ENCODE measurements around the gene SLC38A10. TPM values are rescaled to one million over a fixed set of nuclear protein-coding genes. Genes with fewer than 3 reads are reported as not detected.

SLC38A10 gene
- polyA plus RNA-seq, 2 donors, result 22.9 to 40.5 TPM

- peaks cover 5 to 60% of the 10 kb centered on the region in 2 donors for H3K36me3 ChIP-seq (ENCODE audit: control insufficient read depth in 2 of 2, insufficient read depth in 2 of 2, low read length in 1 of 2)
- no peak overlapping the region for H3K4me3 ChIP-seq (ENCODE audit: low read depth in 1 of 2, low read length in 2 of 2)
- 93 to 94% methylated on average over 23 of the region's 23 CpGs for WGBS, 2 donors
- no peaks in the 10 kb centered on the region for H3K27me3 ChIP-seq (ENCODE audit: control insufficient read depth in 1 of 2, insufficient read depth in 2 of 2, low read length in 2 of 2)
- H3K9me3 ChIP-seq (ENCODE audit: control insufficient read depth in 2 of 2, insufficient read depth in 1 of 2, low read depth in 1 of 2, low read length in 1 of 2), result no peaks in the 10 kb centered on the region
- H3K27ac ChIP-seq (ENCODE audit: low read depth in 2 of 2, low read length in 1 of 2), result no peak overlapping the region
- peaks cover 0 to 7% of the 10 kb centered on the region in 2 donors for H3K4me1 ChIP-seq (ENCODE audit: control insufficient read depth in 2 of 2, insufficient read depth in 2 of 2, low read length in 1 of 2)
Measured at GRCh38 chr17:81259058-81259605, 36.0 kb downstream of the SLC38A10 start.

GRCh38 chr17:81258292-81258691 is 36.8 kb downstream of the SLC38A10 start:
- Histone ChIP-seq H3K9me3 (ENCODE audit: control insufficient read depth in 2 of 2, insufficient read depth in 1 of 2, low read depth in 1 of 2, low read length in 1 of 2) (no peaks in the 10 kb centered on the region), H3K27ac (ENCODE audit: low read depth in 2 of 2, low read length in 1 of 2) (no peak overlapping the region), H3K4me1 (ENCODE audit: control insufficient read depth in 2 of 2, insufficient read depth in 2 of 2, low read length in 1 of 2) (peaks cover 0 to 7% of the 10 kb centered on the region in 2 donors), H3K4me3 (ENCODE audit: low read depth in 1 of 2, low read length in 2 of 2) (no peak overlapping the region), H3K27me3 (ENCODE audit: control insufficient read depth in 1 of 2, insufficient read depth in 2 of 2, low read length in 2 of 2) (no peaks in the 10 kb centered on the region), H3K36me3 (ENCODE audit: control insufficient read depth in 2 of 2, insufficient read depth in 2 of 2, low read length in 1 of 2) (peaks cover 5 to 54% of the 10 kb centered on the region in 2 donors)
- 90 to 92% methylated on average over 18 to 20 of the region's 20 CpGs for WGBS, 2 donors

- 96% methylated on average over 19 of the region's 19 CpGs for WGBS, 2 donors
- Histone ChIP-seq H3K4me3 (ENCODE audit: low read depth in 1 of 2, low read length in 2 of 2) (no peak overlapping the region), H3K27me3 (ENCODE audit: control insufficient read depth in 1 of 2, insufficient read depth in 2 of 2, low read length in 2 of 2) (no peaks in the 10 kb centered on the region), H3K27ac (ENCODE audit: low read depth in 2 of 2, low read length in 1 of 2) (no peak overlapping the region), H3K36me3 (ENCODE audit: control insufficient read depth in 2 of 2, insufficient read depth in 2 of 2, low read length in 1 of 2) (peaks cover 5 to 55% of the 10 kb centered on the region in 2 donors), H3K4me1 (ENCODE audit: control insufficient read depth in 2 of 2, insufficient read depth in 2 of 2, low read length in 1 of 2) (peaks cover 0 to 7% of the 10 kb centered on the region in 2 donors), H3K9me3 (ENCODE audit: control insufficient read depth in 2 of 2, insufficient read depth in 1 of 2, low read depth in 1 of 2, low read length in 1 of 2) (no peaks in the 10 kb centered on the region)
Measured at GRCh38 chr17:81257533-81257932, 37.6 kb downstream of the SLC38A10 start.

- Histone ChIP-seq H3K36me3 (ENCODE audit: control insufficient read depth in 2 of 2, insufficient read depth in 2 of 2, low read length in 1 of 2) (peaks cover 8 to 55% of the 10 kb centered on the region in 2 donors), H3K9me3 (ENCODE audit: control insufficient read depth in 2 of 2, insufficient read depth in 1 of 2, low read depth in 1 of 2, low read length in 1 of 2) (no peaks in the 10 kb centered on the region), H3K27ac (ENCODE audit: low read depth in 2 of 2, low read length in 1 of 2) (peak overlapping the region in 1 of 2 donors; percentile 67), H3K4me1 (ENCODE audit: control insufficient read depth in 2 of 2, insufficient read depth in 2 of 2, low read length in 1 of 2) (peaks cover 0 to 7% of the 10 kb centered on the region in 2 donors), H3K27me3 (ENCODE audit: control insufficient read depth in 1 of 2, insufficient read depth in 2 of 2, low read length in 2 of 2) (no peaks in the 10 kb centered on the region), H3K4me3 (ENCODE audit: low read depth in 1 of 2, low read length in 2 of 2) (no peak overlapping the region)
- WGBS, 2 donors, result 82% methylated on average over 12 of the region's 12 CpGs
Measured at GRCh38 chr17:81256616-81257015, 38.5 kb downstream of the SLC38A10 start.

- Histone ChIP-seq H3K27ac (ENCODE audit: low read depth in 2 of 2, low read length in 1 of 2) (peak overlapping the region; percentile 50 to 67), H3K9me3 (ENCODE audit: control insufficient read depth in 2 of 2, insufficient read depth in 1 of 2, low read depth in 1 of 2, low read length in 1 of 2) (no peaks in the 10 kb centered on the region), H3K4me1 (ENCODE audit: control insufficient read depth in 2 of 2, insufficient read depth in 2 of 2, low read length in 1 of 2) (peaks cover 0 to 7% of the 10 kb centered on the region in 2 donors), H3K4me3 (ENCODE audit: low read depth in 1 of 2, low read length in 2 of 2) (no peak overlapping the region), H3K36me3 (ENCODE audit: control insufficient read depth in 2 of 2, insufficient read depth in 2 of 2, low read length in 1 of 2) (peaks cover 8 to 53% of the 10 kb centered on the region in 2 donors), H3K27me3 (ENCODE audit: control insufficient read depth in 1 of 2, insufficient read depth in 2 of 2, low read length in 2 of 2) (no peaks in the 10 kb centered on the region)
- 27 to 33% methylated on average over 35 of the region's 35 CpGs for WGBS, 2 donors
Measured at GRCh38 chr17:81254955-81255717, 40.0 kb downstream of the SLC38A10 start.

- H3K27ac ChIP-seq (ENCODE audit: low read depth in 2 of 2, low read length in 1 of 2), result no peak overlapping the region
- no peaks in the 10 kb centered on the region for H3K27me3 ChIP-seq (ENCODE audit: control insufficient read depth in 1 of 2, insufficient read depth in 2 of 2, low read length in 2 of 2)
- 61 to 63% methylated on average over 19 of the region's 19 CpGs for WGBS, 2 donors
- H3K4me1 ChIP-seq (ENCODE audit: control insufficient read depth in 2 of 2, insufficient read depth in 2 of 2, low read length in 1 of 2), result peaks cover 0 to 7% of the 10 kb centered on the region in 2 donors
- H3K36me3 ChIP-seq (ENCODE audit: control insufficient read depth in 2 of 2, insufficient read depth in 2 of 2, low read length in 1 of 2), result peaks cover 3 to 47% of the 10 kb centered on the region in 2 donors
- H3K4me3 ChIP-seq (ENCODE audit: low read depth in 1 of 2, low read length in 2 of 2), result no peak overlapping the region
- no peaks in the 10 kb centered on the region for H3K9me3 ChIP-seq (ENCODE audit: control insufficient read depth in 2 of 2, insufficient read depth in 1 of 2, low read depth in 1 of 2, low read length in 1 of 2)
Measured at GRCh38 chr17:81253358-81254131, 41.6 kb downstream of the SLC38A10 start.

- Histone ChIP-seq H3K27ac (ENCODE audit: low read depth in 2 of 2, low read length in 1 of 2) (no peak overlapping the region), H3K9me3 (ENCODE audit: control insufficient read depth in 2 of 2, insufficient read depth in 1 of 2, low read depth in 1 of 2, low read length in 1 of 2) (no peaks in the 10 kb centered on the region), H3K36me3 (ENCODE audit: control insufficient read depth in 2 of 2, insufficient read depth in 2 of 2, low read length in 1 of 2) (peaks cover 3 to 43% of the 10 kb centered on the region in 2 donors)
Measured at GRCh38 chr17:81252987-81253329, 42.1 kb downstream of the SLC38A10 start.

GRCh38 chr17:81252326-81252986 is 42.7 kb downstream of the SLC38A10 start:
- Histone ChIP-seq H3K4me1 (ENCODE audit: control insufficient read depth in 2 of 2, insufficient read depth in 2 of 2, low read length in 1 of 2) (peaks cover 0 to 7% of the 10 kb centered on the region in 2 donors), H3K4me3 (ENCODE audit: low read depth in 1 of 2, low read length in 2 of 2) (no peak overlapping the region), H3K27me3 (ENCODE audit: control insufficient read depth in 1 of 2, insufficient read depth in 2 of 2, low read length in 2 of 2) (no peaks in the 10 kb centered on the region), H3K27ac (ENCODE audit: low read depth in 2 of 2, low read length in 1 of 2) (no peak overlapping the region), H3K36me3 (ENCODE audit: control insufficient read depth in 2 of 2, insufficient read depth in 2 of 2, low read length in 1 of 2) (peaks cover 3 to 39% of the 10 kb centered on the region in 2 donors), H3K9me3 (ENCODE audit: control insufficient read depth in 2 of 2, insufficient read depth in 1 of 2, low read depth in 1 of 2, low read length in 1 of 2) (no peaks in the 10 kb centered on the region)
- WGBS, 2 donors, result 80 to 85% methylated on average over 15 of the region's 15 CpGs

More at GRCh38 chr17:81252987-81253329, 42.1 kb downstream of the SLC38A10 start:
- 67 to 73% methylated on average over 15 of the region's 15 CpGs for WGBS, 2 donors
- H3K4me3 ChIP-seq (ENCODE audit: low read depth in 1 of 2, low read length in 2 of 2), result no peak overlapping the region
- H3K27me3 ChIP-seq (ENCODE audit: control insufficient read depth in 1 of 2, insufficient read depth in 2 of 2, low read length in 2 of 2), result no peaks in the 10 kb centered on the region
- H3K4me1 ChIP-seq (ENCODE audit: control insufficient read depth in 2 of 2, insufficient read depth in 2 of 2, low read length in 1 of 2), result peaks cover 0 to 7% of the 10 kb centered on the region in 2 donors

GRCh38 chr17:81251709-81252301 is 43.3 kb downstream of the SLC38A10 start:
- Histone ChIP-seq H3K27me3 (ENCODE audit: control insufficient read depth in 1 of 2, insufficient read depth in 2 of 2, low read length in 2 of 2) (no peaks in the 10 kb centered on the region), H3K36me3 (ENCODE audit: control insufficient read depth in 2 of 2, insufficient read depth in 2 of 2, low read length in 1 of 2) (peaks cover 3 to 35% of the 10 kb centered on the region in 2 donors), H3K4me1 (ENCODE audit: control insufficient read depth in 2 of 2, insufficient read depth in 2 of 2, low read length in 1 of 2) (peaks cover 0 to 7% of the 10 kb centered on the region in 2 donors), H3K4me3 (ENCODE audit: low read depth in 1 of 2, low read length in 2 of 2) (no peak overlapping the region), H3K9me3 (ENCODE audit: control insufficient read depth in 2 of 2, insufficient read depth in 1 of 2, low read depth in 1 of 2, low read length in 1 of 2) (no peaks in the 10 kb centered on the region), H3K27ac (ENCODE audit: low read depth in 2 of 2, low read length in 1 of 2) (no peak overlapping the region)
- 72 to 83% methylated on average over 29 of the region's 29 CpGs for WGBS, 2 donors

Measured in esophagus (tissue), 2 donors.